ENCODE data around the gene FADS6. TPM values are rescaled to one million over a fixed set of nuclear protein-coding genes. Genes with fewer than 3 reads are reported as not detected.

Gene FADS6
- total and polyA plus RNA-seq, 2 of the 13 experiments (the other 11 are each of a cell fraction or from before 2014, with no cell fraction given), result 0.11 TPM

DNA sequence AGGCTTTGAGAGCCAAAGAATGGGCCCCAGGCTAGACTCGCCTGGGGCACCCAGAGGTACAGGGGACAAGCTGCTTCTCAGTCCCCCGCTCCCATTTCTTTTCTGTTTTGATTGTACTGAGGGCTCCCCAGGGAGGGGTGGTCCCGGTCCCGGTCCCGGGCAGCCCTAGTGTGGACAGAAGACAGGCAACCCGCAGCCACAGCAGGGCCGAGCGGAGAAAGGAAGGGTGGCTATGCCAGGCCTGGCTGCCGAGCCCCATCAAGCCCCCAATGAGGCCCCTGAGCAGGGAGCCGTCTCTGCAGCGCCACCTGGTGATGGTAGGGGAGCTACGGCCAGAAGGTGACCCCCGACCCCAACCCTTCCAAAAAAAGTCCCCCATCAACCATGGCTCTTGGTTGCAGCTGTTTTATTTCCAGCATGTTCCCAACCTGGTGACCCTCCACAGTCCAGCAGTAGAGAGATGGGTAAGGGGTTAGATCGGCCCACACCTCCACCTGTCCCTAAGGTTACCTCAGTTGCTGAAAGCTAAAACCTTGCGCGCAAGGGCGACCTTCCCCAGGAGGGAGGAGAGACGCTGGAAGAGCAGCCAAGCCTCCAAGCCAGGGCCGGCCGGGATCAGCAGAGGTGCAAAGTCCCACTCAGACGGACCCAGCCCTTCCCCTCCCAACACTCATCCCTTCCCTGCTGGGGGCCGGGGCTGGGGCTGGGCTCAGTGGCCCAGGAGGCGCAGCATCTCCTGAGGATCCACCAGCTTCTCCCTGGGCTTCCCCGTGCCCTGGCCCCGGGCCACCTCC lies 31.1 kb downstream of the FADS6 start (continued):
- TF ChIP-seq ZNF512 (CRISPR knock-in tag; IDR thresholded peaks at IDR 0.05), result no peak
- no peak for TF ChIP-seq RNF219 (CRISPR knock-in tag; IDR thresholded peaks at IDR 0.05)
- 0 out of 2 replicates have a peak, but pooled peaks have one; percentile 54 for TF ChIP-seq ZNF501 (CRISPR knock-in tag; IDR thresholded peaks at IDR 0.05)
- TF ChIP-seq, protein P1, sequence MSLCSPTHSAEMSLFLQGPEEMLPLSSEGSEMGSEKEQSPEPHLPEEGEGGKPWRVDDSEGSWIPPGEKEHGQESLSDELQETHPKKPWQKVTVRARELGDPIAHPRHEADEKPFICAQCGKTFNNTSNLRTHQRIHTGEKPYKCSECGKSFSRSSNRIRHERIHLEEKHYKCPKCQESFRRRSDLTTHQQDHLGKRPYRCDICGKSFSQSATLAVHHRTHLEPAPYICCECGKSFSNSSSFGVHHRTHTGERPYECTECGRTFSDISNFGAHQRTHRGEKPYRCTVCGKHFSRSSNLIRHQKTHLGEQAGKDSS (CRISPR knock-in tag; IDR thresholded peaks at IDR 0.05; ENCODE audit: borderline replicate concordance, low read depth), result peak; percentile 20; the same call in 1 of the 2 replicates
- TF ChIP-seq MTA3 (CRISPR knock-in tag; IDR thresholded peaks at IDR 0.05), result no peak
- no peak for TF ChIP-seq KLF11 (CRISPR knock-in tag; IDR thresholded peaks at IDR 0.05)
- TF ChIP-seq CHD2 (IDR thresholded peaks at IDR 0.05; ENCODE audit: low read depth, low read length), result no peak
- TF ChIP-seq PAF1 (CRISPR knock-in tag; IDR thresholded peaks at IDR 0.05), result no peak
- TF ChIP-seq POLR2A (IDR thresholded peaks at IDR 0.05; ENCODE audit: insufficient read depth in 1 of 2, low read depth in 2 of 2, low read length in 2 of 2), result 0 out of 4 replicates have a peak, but pooled peaks of 1 of the 2 experiments have one; percentile 12
- no peak for TF ChIP-seq ZNF510 (CRISPR knock-in tag; IDR thresholded peaks at IDR 0.05; ENCODE audit: low read depth)
- TF ChIP-seq ZNF383 (CRISPR knock-in tag; IDR thresholded peaks at IDR 0.05; ENCODE audit: borderline replicate concordance), result no peak
- TF ChIP-seq MXD3 (CRISPR knock-in tag; IDR thresholded peaks at IDR 0.05), result 0 out of 2 replicates have a peak, but pooled peaks have one; percentile 40
- TF ChIP-seq NFAT5 (CRISPR knock-in tag; IDR thresholded peaks at IDR 0.05), result no peak
- no peak for TF ChIP-seq TBL1XR1 (IDR thresholded peaks at IDR 0.05; ENCODE audit: borderline replicate concordance, low read length, partially characterized antibody)
- TF ChIP-seq PAWR (CRISPR knock-in tag; IDR thresholded peaks at IDR 0.05; ENCODE audit: borderline replicate concordance), result no peak
- TF ChIP-seq SOX13 (IDR thresholded peaks at IDR 0.05), result no peak
- no peak for TF ChIP-seq SOX13 (CRISPR knock-in tag; conservative IDR thresholded peaks at IDR 0.05 in 1 of 2, IDR thresholded peaks at IDR 0.05 in 1 of 2)
- TF ChIP-seq, protein P2, sequence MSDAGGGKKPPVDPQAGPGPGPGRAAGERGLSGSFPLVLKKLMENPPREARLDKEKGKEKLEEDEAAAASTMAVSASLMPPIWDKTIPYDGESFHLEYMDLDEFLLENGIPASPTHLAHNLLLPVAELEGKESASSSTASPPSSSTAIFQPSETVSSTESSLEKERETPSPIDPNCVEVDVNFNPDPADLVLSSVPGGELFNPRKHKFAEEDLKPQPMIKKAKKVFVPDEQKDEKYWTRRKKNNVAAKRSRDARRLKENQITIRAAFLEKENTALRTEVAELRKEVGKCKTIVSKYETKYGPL (CRISPR knock-in tag; IDR thresholded peaks at IDR 0.05), result no peak
